ENCODE data around the gene REC114.

GRCh38 chr15:73504885-73505284, 61.9 kb downstream of the REC114 start:
- TF ChIP-seq SP1 (IDR thresholded peaks at IDR 0.05) (no peak), FOXM1 (IDR thresholded peaks at IDR 0.05; ENCODE audit: borderline replicate concordance) (no peak), HDGF (IDR thresholded peaks at IDR 0.05; ENCODE audit: borderline replicate concordance) (no peak), FOXK2 (IDR thresholded peaks at IDR 0.05) (no peak), SUZ12 (IDR thresholded peaks at IDR 0.05) (no peak), CTBP1 (IDR thresholded peaks at IDR 0.05; ENCODE audit: borderline replicate concordance) (no peak), FOXA1 (IDR thresholded peaks at IDR 0.05) (no peak), NFRKB (IDR thresholded peaks at IDR 0.05) (no peak), ZNF384 (IDR thresholded peaks at IDR 0.05) (no peak), L3MBTL2 (conservative IDR thresholded peaks at IDR 0.05) (no peak), ARNT (IDR thresholded peaks at IDR 0.05) (no peak), TARDBP (IDR thresholded peaks at IDR 0.05) (no peak)

All from HEK293T (cell line).